Loucy (cell line): Measurements from ENCODE around the gene PPIF.

Experiments
- H2AFZ ChIP-seq: fragments of 200-600 bp; sonication (generic); 2 replicates; pipeline ENCODE4 v1.6.0; 2016; ENCODE audit warnings: antibody characterized with exemption, mild to moderate bottlenecking, low read length, moderate library complexity
- H3F3A ChIP-seq: fragments of 200-600 bp; 2 replicates; pipeline ENCODE4 v1.6.0; 2016; ENCODE audit warnings: antibody characterized with exemption, low read depth, mild to moderate bottlenecking
- H3K27me3 ChIP-seq: fragments of 200-600 bp; sonication (generic); 2 replicates; pipeline ENCODE4 v1.6.1; 2014; ENCODE audit warnings: low read length, mild to moderate bottlenecking; ENCODE audit not compliant: insufficient read depth, poor library complexity, severe bottlenecking
- H3K36me3 ChIP-seq: fragments of 200-600 bp; sonication (generic); 2 replicates; pipeline ENCODE4 v1.6.1; 2016; ENCODE audit warnings: low read length; ENCODE audit not compliant: insufficient read depth
- H3K4me1 ChIP-seq: fragments of 200-600 bp; sonication (generic); 2 replicates; pipeline ENCODE4 v1.5.1; 2014; ENCODE audit warnings: low read length, mild to moderate bottlenecking; ENCODE audit not compliant: insufficient read depth, poor library complexity, severe bottlenecking
- H3K4me2 ChIP-seq: fragments of 200-600 bp; sonication (generic); 2 replicates; pipeline ENCODE4 v1.6.0; 2014; ENCODE audit warnings: antibody characterized with exemption, low read length, low read depth, mild to moderate bottlenecking; ENCODE audit not compliant: poor library complexity, severe bottlenecking
- H3K4me3 ChIP-seq: fragments of 200-600 bp; sonication (generic); 2 replicates; pipeline ENCODE4 v1.5.1; 2014; ENCODE audit warnings: low read length, mild to moderate bottlenecking, mixed read lengths; ENCODE audit not compliant: poor library complexity, severe bottlenecking
- H3K79me2 ChIP-seq: fragments of 200-600 bp; sonication (generic); 2 replicates; pipeline ENCODE4 v1.6.1; 2014; ENCODE audit warnings: low read length; ENCODE audit not compliant: insufficient read depth
- H3K9ac ChIP-seq: fragments of 200-600 bp; sonication (generic); 2 replicates; pipeline ENCODE4 v1.6.0; 2014; ENCODE audit warnings: mild to moderate bottlenecking, low read depth, low read length, moderate library complexity; ENCODE audit not compliant: poor library complexity, severe bottlenecking
- H3K9me2 ChIP-seq: fragments of 200-600 bp; sonication (generic); replicated peaks from 2 replicates; pipeline ENCODE4 v1.6.1; 2016; ENCODE audit warnings: low read depth, low read length, mixed read lengths
- H3K9me3 ChIP-seq: fragments of 200-600 bp; sonication (generic); 2 replicates; pipeline ENCODE4 v1.6.1; 2014; ENCODE audit warnings: mild to moderate bottlenecking, antibody characterized with exemption, low read length, low read depth; ENCODE audit not compliant: insufficient read depth
- H4K20me1 ChIP-seq: fragments of 200-600 bp; sonication (generic); 2 replicates; pipeline ENCODE4 v1.6.0; 2014; ENCODE audit warnings: antibody characterized with exemption, low read length, mild to moderate bottlenecking; ENCODE audit not compliant: insufficient read depth, poor library complexity, severe bottlenecking
- CTCF ChIP-seq: fragments of 200-600 bp; sonication (generic); conservative IDR thresholded peaks from 2 replicates; pipeline ENCODE4 v1.5.1; 2014; ENCODE audit warnings: mild to moderate bottlenecking, antibody characterized with exemption, low read length
- EZH2phosphoT487 ChIP-seq: fragments of 200-600 bp; IDR thresholded peaks from 2 replicates; pipeline ENCODE4 v1.6.1; 2018; ENCODE audit warnings: antibody characterized with exemption, mild to moderate bottlenecking, moderate library complexity, borderline replicate concordance

Gene PPIF

GRCh38 chr10:79321951-79322350 lies 25.3 kb upstream of the PPIF start:
- Histone ChIP-seq H3K9me2 (no peaks in the 10 kb centered on the region), H3K27me3 (no peaks in the 10 kb centered on the region), H2AFZ (no peak overlapping the region), H3K4me3 (peak overlapping the region; percentile 52), H3K9ac (peak overlapping the region; percentile 84), H4K20me1 (no peaks in the 10 kb centered on the region), H3K36me3 (no peaks in the 10 kb centered on the region), H3F3A (peaks cover 17% of the 10 kb centered on the region), H3K4me2 (peak overlapping the region; percentile 80), H3K9me3 (no peaks in the 10 kb centered on the region), H3K4me1 (peaks cover 97% of the 10 kb centered on the region), H3K79me2 (no peaks in the 10 kb centered on the region)
- TF ChIP-seq EZH2phosphoT487 (no peak), CTCF (no peak)

- H4K20me1 ChIP-seq = no peaks in the 10 kb centered on the region
- peaks cover 17% of the 10 kb centered on the region for H3F3A ChIP-seq
Measured at GRCh38 chr10:79322616-79323543, 24.4 kb upstream of the PPIF start.

GRCh38 chr10:79323602-79324001 lies 23.7 kb upstream of the PPIF start:
- Histone ChIP-seq H3K4me2 (peak overlapping the region; percentile 80), H3K4me1 (peaks cover 89% of the 10 kb centered on the region), H3F3A (peaks cover 17% of the 10 kb centered on the region), H3K79me2 (no peaks in the 10 kb centered on the region), H3K4me3 (peak overlapping the region; percentile 55), H3K36me3 (no peaks in the 10 kb centered on the region), H3K9me2 (no peaks in the 10 kb centered on the region), H3K9me3 (no peaks in the 10 kb centered on the region), H3K27me3 (no peaks in the 10 kb centered on the region), H2AFZ (no peak overlapping the region), H3K9ac (peak overlapping the region; percentile 84), H4K20me1 (no peaks in the 10 kb centered on the region)
- no peak for TF ChIP-seq EZH2phosphoT487
- no peak for TF ChIP-seq CTCF

More at GRCh38 chr10:79322616-79323543, 24.4 kb upstream of the PPIF start:
- Histone ChIP-seq H3K79me2 (no peaks in the 10 kb centered on the region), H3K9me3 (no peaks in the 10 kb centered on the region), H3K36me3 (no peaks in the 10 kb centered on the region), H3K4me1 (peaks cover 93% of the 10 kb centered on the region), H2AFZ (no peak overlapping the region), H3K4me3 (peak overlapping the region; percentile 55), H3K4me2 (peak overlapping the region; percentile 80), H3K27me3 (no peaks in the 10 kb centered on the region), H3K9me2 (no peaks in the 10 kb centered on the region), H3K9ac (peak overlapping the region; percentile 84)
- TF ChIP-seq EZH2phosphoT487 = no peak
- no peak for TF ChIP-seq CTCF
